Kidney capillary endothelial cell (primary cell): ENCODE data around the gene NDOR1.

Source experiments
- DNase-seq: peaks from one replicate; pipeline ENCODE4 v3.0.0-alpha.2; 2018; ENCODE audit warnings: low spot score

The NDOR1 gene

GRCh38 chr9:137167747-137168572, 37.5 kb upstream of the NDOR1 start:
- no peak for DNase-seq

- DNase-seq: no peak
These were observed 37.0 kb upstream of the NDOR1 start for GRCh38 chr9:137168573-137168903.

- DNase-seq: peak; percentile 24
These were observed 36.3 kb upstream of the NDOR1 start for GRCh38 chr9:137168904-137169856.

- DNase-seq: no peak
These were observed 35.6 kb upstream of the NDOR1 start, which contains the start of gene LRRC26 for GRCh38 chr9:137169896-137170358. LRRC26 (minus strand) TSS chr9:137170051; CDS start chr9:137169943, 108 bp downstream.

GRCh38 chr9:137170486-137171148, 34.9 kb upstream of the NDOR1 start:
- no peak for DNase-seq

GRCh38 chr9:137171149-137171900, 34.2 kb upstream of the NDOR1 start:
- no peak for DNase-seq

- DNase-seq: no peak
These were observed 32.4 kb upstream of the NDOR1 start for GRCh38 chr9:137172901-137173795.

- DNase-seq: no peak
These were observed 31.5 kb upstream of the NDOR1 start for GRCh38 chr9:137173796-137174664.

- DNase-seq: no peak
These were observed 30.7 kb upstream of the NDOR1 start for GRCh38 chr9:137174722-137175293.

GRCh38 chr9:137175345-137175961, 30.0 kb upstream of the NDOR1 start:
- DNase-seq: no peak

GRCh38 chr9:137176302-137177182, 29.0 kb upstream of the NDOR1 start:
- DNase-seq: no peak

GRCh38 chr9:137178201-137178938, 27.1 kb upstream of the NDOR1 start:
- peak; percentile 42 for DNase-seq

GRCh38 chr9:137178939-137179630, 26.4 kb upstream of the NDOR1 start:
- no peak for DNase-seq

- DNase-seq: no peak
These were observed 25.7 kb upstream of the NDOR1 start for GRCh38 chr9:137179761-137180160.

GRCh38 chr9:137180491-137180890, 25.0 kb upstream of the NDOR1 start:
- no peak for DNase-seq

- DNase-seq: no peak
These were observed 23.8 kb upstream of the NDOR1 start for GRCh38 chr9:137181680-137182079.
